Osteoblast (primary cell): Measurements from ENCODE around the gene MMP28. TPM values are rescaled to one million over a fixed set of nuclear protein-coding genes. Genes with fewer than 3 reads are reported as not detected.

Experiments used
- DNase-seq: peaks from one replicate; pipeline ENCODE4 v3.0.0; 2011; ENCODE audit warnings: low spot score, mixed read lengths; ENCODE audit not compliant: insufficient read length; ENCODE audit errors: missing footprints
- H2AFZ ChIP-seq: 2 replicates; pipeline ENCODE4 v1.6.0; 2011; ENCODE audit warnings: mild to moderate bottlenecking, low read length
- H3K27ac ChIP-seq: 2 replicates; pipeline ENCODE4 v1.5.1; 2011; ENCODE audit warnings: mild to moderate bottlenecking, low read depth, low read length, moderate library complexity
- H3K27me3 ChIP-seq: 2 replicates; pipeline ENCODE4 v1.6.0; 2012; ENCODE audit warnings: mild to moderate bottlenecking, control low read depth, inconsistent platforms, low read length, moderate library complexity; ENCODE audit not compliant: insufficient read depth
- H3K36me3 ChIP-seq: 2 replicates; pipeline ENCODE4 v1.5.1; 2011; ENCODE audit warnings: mild to moderate bottlenecking, low read length, control low read depth, moderate library complexity; ENCODE audit not compliant: insufficient read depth
- H3K4me1 ChIP-seq: 2 replicates; pipeline ENCODE4 v1.5.1; 2011; ENCODE audit warnings: mild to moderate bottlenecking, low read length, control low read depth, moderate library complexity; ENCODE audit not compliant: insufficient read depth
- H3K4me2 ChIP-seq: 2 replicates; pipeline ENCODE4 v1.6.0; 2011; ENCODE audit warnings: mild to moderate bottlenecking, low read length; ENCODE audit not compliant: insufficient read depth
- H3K4me3 ChIP-seq: fragments of 200-600 bp; sonication (generic); 3 replicates; pipeline ENCODE4 v1.5.1; 2012; ENCODE audit warnings: mild to moderate bottlenecking, low read length, inconsistent platforms; ENCODE audit not compliant: insufficient read depth
- H3K79me2 ChIP-seq: 2 replicates; pipeline ENCODE4 v1.6.0; 2012; ENCODE audit warnings: mild to moderate bottlenecking, low read length, control low read depth, inconsistent platforms; ENCODE audit not compliant: insufficient read depth
- H3K9me3 ChIP-seq: 2 replicates; pipeline ENCODE4 v1.5.1; 2011; ENCODE audit warnings: low read depth, low read length, control low read depth
- H4K20me1 ChIP-seq: 2 replicates; pipeline ENCODE4 v1.6.0; 2012; ENCODE audit warnings: mild to moderate bottlenecking, low read length, control low read depth; ENCODE audit not compliant: insufficient read depth
- CTCF ChIP-seq: IDR thresholded peaks from 2 replicates; pipeline ENCODE4 v1.5.1; 2011; ENCODE audit warnings: mild to moderate bottlenecking, low read depth, low read length, moderate library complexity; ENCODE audit errors: extremely low read depth
- total RNA-seq: library from RNA; depleted of rRNA; stranded (reverse); fragments of >200 nt; gene quantifications from 2 replicates; pipeline ENCODE4 v1.2.3, GENCODE V29; 2012

MMP28 gene
- total RNA-seq, 1 donor, result 1.8 TPM

DNA sequence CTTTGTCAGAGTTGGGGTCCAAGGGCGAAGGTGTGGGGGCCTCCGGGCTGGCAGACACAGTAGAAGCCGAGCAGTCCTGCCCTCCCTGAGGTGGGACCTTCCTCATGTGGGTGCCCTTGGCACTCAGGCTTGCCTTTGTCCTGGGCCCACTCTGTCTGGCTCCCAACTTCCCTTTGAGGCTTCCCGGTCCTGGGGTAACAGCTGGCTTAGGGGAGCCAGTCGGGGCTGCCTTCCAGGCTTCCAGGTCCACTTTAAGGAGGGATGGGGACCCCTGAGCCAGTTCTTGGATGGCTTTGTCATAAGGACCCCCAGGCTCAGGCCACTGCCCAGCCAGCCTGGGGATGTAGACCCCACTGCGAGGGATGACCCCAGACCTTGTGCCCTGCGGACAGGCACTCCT, 50.2 kb downstream of the MMP28 start:
- H3K4me3 ChIP-seq, result no peak overlapping the region
- H3K4me2 ChIP-seq, result no peak overlapping the region
- no peaks in the 10 kb centered on the region for H3K36me3 ChIP-seq
- H3K79me2 ChIP-seq, result no peaks in the 10 kb centered on the region
- no peak overlapping the region for H2AFZ ChIP-seq
- no peak overlapping the region for H3K27ac ChIP-seq
- H3K4me1 ChIP-seq, result no peaks in the 10 kb centered on the region
- DNase-seq, result peak; percentile 81
- H4K20me1 ChIP-seq, result peaks cover 4% of the 10 kb centered on the region
- H3K9me3 ChIP-seq, result no peaks in the 10 kb centered on the region
- peaks cover 54% of the 10 kb centered on the region for H3K27me3 ChIP-seq
- TF ChIP-seq CTCF, result no peak

- Histone ChIP-seq H3K4me2 (no peak overlapping the region), H3K79me2 (no peaks in the 10 kb centered on the region), H3K27ac (no peak overlapping the region), H2AFZ (no peak overlapping the region), H3K9me3 (no peaks in the 10 kb centered on the region), H4K20me1 (peaks cover 4% of the 10 kb centered on the region), H3K27me3 (peaks cover 54% of the 10 kb centered on the region), H3K36me3 (no peaks in the 10 kb centered on the region), H3K4me1 (no peaks in the 10 kb centered on the region), H3K4me3 (no peak overlapping the region)
- DNase-seq, result peak; percentile 75
- TF ChIP-seq CTCF, result no peak
Measured at GRCh38 chr17:35744830-35745229, 50.6 kb downstream of the MMP28 start.

- Histone ChIP-seq H3K4me2 (no peak overlapping the region), H3K27ac (no peak overlapping the region), H3K4me1 (no peaks in the 10 kb centered on the region), H3K27me3 (peaks cover 52% of the 10 kb centered on the region), H3K79me2 (no peaks in the 10 kb centered on the region), H4K20me1 (no peaks in the 10 kb centered on the region), H3K36me3 (no peaks in the 10 kb centered on the region), H3K9me3 (no peaks in the 10 kb centered on the region), H2AFZ (no peak overlapping the region), H3K4me3 (no peak overlapping the region)
- DNase-seq, result peak; percentile 97
- TF ChIP-seq CTCF, result no peak
Measured at GRCh38 chr17:35743626-35744328, 51.7 kb downstream of the MMP28 start.

- no peaks in the 10 kb centered on the region for H4K20me1 ChIP-seq
- no peak overlapping the region for H3K4me2 ChIP-seq
- no peaks in the 10 kb centered on the region for H3K4me1 ChIP-seq
- peaks cover 52% of the 10 kb centered on the region for H3K27me3 ChIP-seq
- DNase-seq, result peak; percentile 59
- no peak overlapping the region for H3K4me3 ChIP-seq
- no peaks in the 10 kb centered on the region for H3K9me3 ChIP-seq
- H3K36me3 ChIP-seq, result no peaks in the 10 kb centered on the region
- no peaks in the 10 kb centered on the region for H3K79me2 ChIP-seq
- H3K27ac ChIP-seq, result no peak overlapping the region
- no peak overlapping the region for H2AFZ ChIP-seq
- no peak for TF ChIP-seq CTCF
Measured at GRCh38 chr17:35742896-35743477, 52.5 kb downstream of the MMP28 start.
